GM19238 (cell line): Measurements from ENCODE around the gene CNN3.
A peak's percentile ranks its signal among the peaks of the same experiment; 100 is the strongest.

ENCODE experiments used
- DNase-seq: peaks from one replicate; pipeline ENCODE4 v3.0.0; 2011; ENCODE audit warnings: low spot score; ENCODE audit not compliant: insufficient read length

The CNN3 gene

GRCh38 chr1:94856004-94856403 lies 70.9 kb downstream of the CNN3 start:
- no peak for DNase-seq

GRCh38 chr1:94855307-94855700 lies 71.6 kb downstream of the CNN3 start:
- no peak for DNase-seq

DNA sequence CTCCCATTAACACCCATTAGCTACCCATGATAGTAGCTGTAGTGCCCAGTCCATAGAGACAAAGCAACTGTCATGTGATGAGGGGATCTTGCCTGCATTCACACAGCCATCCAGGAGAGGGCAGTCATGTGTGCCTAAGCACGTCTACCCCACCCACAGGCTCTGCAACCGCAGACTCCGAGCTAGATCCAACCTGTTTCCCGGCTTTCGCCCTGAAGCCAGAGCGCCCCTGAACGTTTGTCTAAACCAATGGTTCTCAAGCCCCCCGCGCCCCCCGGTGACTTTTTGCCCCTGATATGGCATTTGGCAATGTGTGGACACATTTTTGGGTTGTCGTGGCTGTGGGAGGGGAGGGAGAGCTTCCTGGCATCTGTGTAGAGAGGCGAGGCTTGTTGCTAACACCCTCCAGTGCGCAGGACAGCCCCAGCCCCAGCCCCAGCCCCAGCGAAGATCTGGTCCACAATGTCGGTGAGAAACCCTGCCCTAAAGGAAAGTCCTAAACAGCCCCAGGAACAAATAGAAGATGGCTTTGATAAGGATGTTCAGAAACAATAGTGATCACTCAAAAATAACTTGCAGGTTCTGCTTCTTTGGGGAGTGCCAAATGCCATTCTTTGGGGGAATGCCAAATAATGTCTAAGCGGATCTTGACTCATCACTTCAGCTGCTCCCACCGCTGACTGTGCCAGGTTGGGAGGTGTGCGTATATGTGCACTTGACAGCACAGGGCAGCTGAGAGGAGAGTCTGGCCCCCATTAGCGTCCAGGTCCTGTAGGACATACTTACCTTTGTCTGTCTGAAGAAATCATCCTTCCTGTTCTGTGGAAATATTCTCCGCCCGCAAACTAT lies 72.2 kb downstream of the CNN3 start:
- DNase-seq: peak; percentile 81

GRCh38 chr1:94852788-94853187 lies 74.1 kb downstream of the CNN3 start:
- DNase-seq: no peak

- DNase-seq: no peak
These were observed 75.3 kb downstream of the CNN3 start for GRCh38 chr1:94851571-94851970.
